CD4-positive, alpha-beta T cell treated with Interleukin-6 at 100 ng/mL for 8 hours (primary cell): Measurements from ENCODE around the gene TMA16.

Source experiments
- DNase-seq: peaks from one replicate; pipeline ENCODE4 v3.0.0-alpha.2; 2020; ENCODE audit warnings: mixed read lengths, low spot score

Gene TMA16

DNA sequence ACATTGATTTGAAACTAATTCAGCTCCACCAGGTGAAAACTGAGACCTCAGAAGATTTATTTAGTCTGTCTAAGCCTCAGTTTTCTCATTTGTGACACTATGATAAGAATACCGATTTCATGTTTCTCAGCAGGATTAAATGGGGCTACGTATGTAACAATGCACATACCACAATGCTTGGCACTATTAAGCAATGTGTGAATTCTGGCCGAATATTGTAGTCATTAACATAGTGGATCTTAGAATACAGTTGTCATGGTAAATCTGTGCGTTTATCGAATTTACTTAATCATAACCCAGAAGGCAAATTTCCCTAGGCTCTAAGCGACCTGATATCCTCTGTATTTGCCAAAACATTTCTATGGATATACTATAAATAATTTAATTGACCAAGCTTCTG, 69.1 kb downstream of the TMA16 start:
- no peak for DNase-seq

- no peak for DNase-seq
These were observed 69.8 kb downstream of the TMA16 start for GRCh38 chr4:163564221-163564720.

DNA sequence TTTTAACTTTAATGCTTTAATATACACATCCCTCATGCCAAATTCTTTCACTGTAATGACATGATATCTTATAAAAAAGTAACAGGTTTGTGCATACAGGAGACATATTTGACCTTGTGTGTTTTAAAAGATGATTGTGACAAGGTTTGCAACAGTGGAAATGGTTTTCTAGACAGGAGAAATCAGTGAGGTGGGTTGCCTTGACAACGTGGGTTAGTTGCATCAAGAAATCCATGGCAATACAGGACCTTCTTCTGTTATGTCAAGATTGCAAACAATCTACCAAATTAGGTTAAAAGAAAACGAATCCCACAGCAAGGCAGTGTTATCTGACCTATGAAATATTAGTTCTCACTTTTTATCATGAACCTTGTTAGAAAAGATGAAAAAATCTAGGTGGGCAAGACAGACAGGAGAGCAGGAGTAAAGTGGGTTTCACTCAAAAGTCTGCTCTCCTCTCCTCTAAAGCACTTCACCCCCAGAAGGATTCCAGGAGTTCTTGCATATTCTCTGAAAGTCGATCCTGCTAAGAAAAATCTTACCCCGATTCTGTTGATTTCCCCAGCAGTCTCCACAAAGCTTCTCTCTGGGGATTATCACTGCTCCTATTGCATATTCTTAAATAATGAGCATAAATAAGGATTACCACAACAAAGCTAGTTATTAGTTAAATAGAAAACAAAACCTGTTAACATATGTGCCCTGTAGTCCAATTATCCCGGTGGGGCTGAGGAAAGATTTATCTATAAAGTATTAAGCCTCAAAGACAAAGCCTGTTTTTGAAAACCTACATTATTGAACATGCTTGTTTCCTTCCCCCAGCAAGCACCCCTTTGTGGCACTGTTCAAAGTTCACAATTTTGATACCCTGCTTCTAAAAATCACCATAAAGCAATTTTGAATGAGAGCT, 71.0 kb downstream of the TMA16 start:
- DNase-seq = no peak

GRCh38 chr4:163566257-163566796, 71.8 kb downstream of the TMA16 start:
- no peak for DNase-seq

DNA sequence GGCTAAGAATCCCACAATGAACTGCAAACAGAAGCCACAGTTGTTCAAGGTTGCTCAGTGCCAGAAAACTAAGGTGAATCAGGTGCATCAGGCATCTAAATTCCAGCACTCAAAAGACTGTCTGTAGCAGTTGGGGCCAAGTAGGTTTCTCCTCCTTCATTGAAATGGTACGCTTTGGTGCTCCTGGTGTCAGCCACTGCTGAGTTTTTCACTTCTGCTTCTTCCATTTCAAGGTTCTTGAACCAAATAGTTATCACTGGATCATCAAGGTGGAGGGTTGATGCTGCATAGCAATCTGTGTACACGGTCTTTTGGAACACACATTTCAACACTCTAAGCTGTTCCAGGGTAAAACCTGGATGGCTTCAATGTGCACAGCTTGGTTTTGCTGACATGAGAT, 74.4 kb downstream of the TMA16 start:
- no peak for DNase-seq
